H1 (cell line): Measurements from ENCODE around the gene CRB2. TPM values are rescaled to one million over a fixed set of nuclear protein-coding genes. Genes with fewer than 3 reads are reported as not detected.
A peak's percentile ranks its signal among the peaks of the same experiment; 100 is the strongest.
"Not testable (repeated sequence)": the region's sequence is repeated elsewhere in the genome, so short reads cannot be mapped to it uniquely, and the experiment has no call there.

Source experiments
- CTCF ChIA-PET: fragments of 300-600 bp; sonication (Branson Sonifier 250); formaldehyde crosslinking; loops from one replicate; lab custom pipeline; 2021; ENCODE audit not compliant: partially characterized antibody; lab: Charles Lee
- POLR2A ChIA-PET: fragments of 300-600 bp; sonication (Branson Sonifier 250); formaldehyde crosslinking; loops from one replicate; lab custom pipeline; 2021; ENCODE audit warnings: inconsistent platforms; ENCODE audit not compliant: partially characterized antibody; lab: Charles Lee
- DNase-seq, 2 experiments: peaks; one replicate each; pipeline versions ENCODE4 v3.0.0 to v3.0.0-alpha.2; 2010 to 2022; ENCODE audit warnings: low spot score in 2 of 2, low read depth in 1 of 2, mixed read lengths in 1 of 2
- FAIRE-seq: peaks from 2 replicates; lab custom pipeline; 2011; peaks lifted over from hg19 to GRCh38; lab: Jason Lieb, UNC
- H2AFZ ChIP-seq: 2 replicates; pipeline ENCODE4 v1.8.1; 2012; ENCODE audit warnings: low read length, inconsistent platforms
- H2AK5ac ChIP-seq: 2 replicates; pipeline ENCODE4 v1.6.1; 2013; ENCODE audit warnings: low read depth, low read length
- H2BK120ac ChIP-seq: replicated peaks from 2 replicates; pipeline ENCODE3; 2013; ENCODE audit warnings: low read depth, low read length, inconsistent platforms
- H2BK12ac ChIP-seq: 2 replicates; pipeline ENCODE4 v1.6.1; 2013; ENCODE audit warnings: low read depth, low read length
- H2BK15ac ChIP-seq: 2 replicates; pipeline ENCODE4 v1.6.1; 2013; ENCODE audit warnings: low read length
- H2BK20ac ChIP-seq: 2 replicates; pipeline ENCODE4 v1.6.1; 2013; ENCODE audit warnings: low read length
- H2BK5ac ChIP-seq: 2 replicates; pipeline ENCODE4 v1.6.1; 2013; ENCODE audit warnings: low read depth, low read length
- H3K14ac ChIP-seq: 2 replicates; pipeline ENCODE4 v1.6.1; 2013; ENCODE audit warnings: inconsistent platforms; ENCODE audit not compliant: insufficient read length
- H3K18ac ChIP-seq: 2 replicates; pipeline ENCODE4 v1.6.1; 2013; ENCODE audit warnings: low read length; ENCODE audit errors: extremely low read depth
- H3K23ac ChIP-seq: 2 replicates; pipeline ENCODE4 v1.6.1; 2013; ENCODE audit warnings: inconsistent platforms; ENCODE audit not compliant: insufficient read length
- H3K23me2 ChIP-seq: 2 replicates; pipeline ENCODE4 v1.6.1; 2013; ENCODE audit warnings: low read depth, low read length
- H3K27ac ChIP-seq: 2 replicates; pipeline ENCODE4 v1.6.1; 2011; ENCODE audit warnings: low read depth, low read length, inconsistent platforms
- H3K27me3 ChIP-seq, 4 experiments: replicated peaks in 1 of 4; 1 replicate in 1 of 4; 2 replicates in 3 of 4; pipeline versions ENCODE4 v1.6.1 to v1.8.1; 2011 to 2013; ENCODE audit warnings: low read length in 3 of 4, mild to moderate bottlenecking in 3 of 4, inconsistent platforms in 2 of 4, mixed read lengths in 2 of 4, moderate library complexity in 1 of 4; ENCODE audit not compliant: control insufficient read depth in 3 of 4, insufficient read depth in 3 of 4; ENCODE audit errors: extremely low read depth in 1 of 4
- H3K36me3 ChIP-seq, 4 experiments: 2 replicates each; pipeline versions ENCODE4 v1.6.1 to v1.8.1; 2011 to 2013; ENCODE audit warnings: mild to moderate bottlenecking in 4 of 4, low read length in 3 of 4, moderate library complexity in 2 of 4, control low read depth in 1 of 4, inconsistent platforms in 1 of 4; ENCODE audit not compliant: insufficient read depth in 4 of 4, control insufficient read depth in 2 of 4
- H3K4ac ChIP-seq: replicated peaks from 2 replicates; pipeline ENCODE3; 2013; ENCODE audit warnings: low read length, low read depth, mixed read lengths, inconsistent platforms; ENCODE audit not compliant: insufficient read length
- H3K4me1 ChIP-seq, 4 experiments: replicated peaks in 1 of 4; 1 replicate in 1 of 4; 2 replicates in 3 of 4; pipeline versions ENCODE4 v1.6.1 to v1.8.1; 2011 to 2013; ENCODE audit warnings: low read length in 3 of 4, inconsistent platforms in 2 of 4, mixed read lengths in 1 of 4; ENCODE audit not compliant: insufficient read depth in 4 of 4, control insufficient read depth in 3 of 4
- H3K4me2 ChIP-seq, 2 experiments: 2 replicates each; pipeline versions ENCODE4 v1.6.1 to v1.8.1; 2011 to 2013; ENCODE audit warnings: low read depth in 2 of 2, low read length in 2 of 2, control low read depth in 1 of 2, inconsistent platforms in 1 of 2, mild to moderate bottlenecking in 1 of 2; ENCODE audit not compliant: insufficient read depth in 1 of 2
- H3K4me3 ChIP-seq, 4 experiments: fragments of 200-600, 300-600 bp in 1 of 4; sonication (generic), shearing (Covaris generic), sonication (Bioruptor Twin) in 1 of 4; 2 replicates each; pipeline versions ENCODE4 v1.5.1 to v1.8.1; 2011 to 2016; ENCODE audit warnings: low read length in 4 of 4, low read depth in 3 of 4, control low read depth in 2 of 4, inconsistent platforms in 2 of 4, mild to moderate bottlenecking in 2 of 4, mixed read lengths in 1 of 4, moderate library complexity in 1 of 4; ENCODE audit not compliant: insufficient read depth in 2 of 4; ENCODE audit errors: extremely low read depth in 1 of 4
- H3K56ac ChIP-seq: replicated peaks from 2 replicates; pipeline ENCODE3; 2013; ENCODE audit warnings: low read depth, mild to moderate bottlenecking, mixed read lengths, low read length, inconsistent platforms; ENCODE audit not compliant: insufficient read length
- H3K79me1 ChIP-seq: 2 replicates; pipeline ENCODE4 v1.6.1; 2013; ENCODE audit warnings: low read depth, low read length, control low read depth
- H3K79me2 ChIP-seq, 2 experiments: 2 replicates each; pipeline versions ENCODE4 v1.6.1 to v1.8.1; 2012 to 2013; ENCODE audit warnings: low read length in 2 of 2, mild to moderate bottlenecking in 2 of 2, inconsistent platforms in 1 of 2; ENCODE audit not compliant: insufficient read depth in 2 of 2, control insufficient read depth in 1 of 2
- H3K9ac ChIP-seq, 4 experiments: replicated peaks in 1 of 4; 1 replicate in 1 of 4; 2 replicates in 3 of 4; pipeline versions ENCODE4 v1.6.1 to v1.8.1; 2011 to 2013; ENCODE audit warnings: low read depth in 3 of 4, low read length in 3 of 4, control low read depth in 2 of 4, mild to moderate bottlenecking in 2 of 4, moderate library complexity in 2 of 4, inconsistent platforms in 1 of 4; ENCODE audit errors: extremely low read depth in 1 of 4
- H3K9me3 ChIP-seq, 2 experiments: 2 replicates each; pipeline versions ENCODE4 v1.6.1 to v1.8.1; 2012 to 2013; ENCODE audit warnings: mild to moderate bottlenecking in 2 of 2, moderate library complexity in 2 of 2, control low read depth in 1 of 2, inconsistent platforms in 1 of 2, low read depth in 1 of 2, low read length in 1 of 2, mixed read lengths in 1 of 2; ENCODE audit not compliant: insufficient read depth in 2 of 2
- H4K20me1 ChIP-seq, 2 experiments: replicated peaks in 1 of 2; 2 replicates each; pipeline versions ENCODE3 to v1.8.1; 2011 to 2013; ENCODE audit warnings: inconsistent platforms in 2 of 2, low read length in 2 of 2, mild to moderate bottlenecking in 1 of 2; ENCODE audit not compliant: insufficient read depth in 2 of 2, control insufficient read depth in 1 of 2
- H4K5ac ChIP-seq: 2 replicates; pipeline ENCODE4 v1.6.1; 2013; ENCODE audit warnings: low read length, low read depth, mixed read lengths, inconsistent platforms; ENCODE audit not compliant: insufficient read length
- H4K8ac ChIP-seq: 2 replicates; pipeline ENCODE4 v1.8.0; 2013; ENCODE audit warnings: mild to moderate bottlenecking, moderate library complexity, low read length, inconsistent platforms; ENCODE audit not compliant: insufficient read depth; ENCODE audit errors: extremely low read depth
- H4K91ac ChIP-seq: replicated peaks from 2 replicates; pipeline ENCODE3; 2013; ENCODE audit warnings: low read length, mixed read lengths, inconsistent platforms; ENCODE audit not compliant: insufficient read length
- BCL11A ChIP-seq, 2 experiments: IDR thresholded peaks; one replicate each; pipeline ENCODE4 v1.6.1; 2011; ENCODE audit warnings: low read depth in 2 of 2, low read length in 2 of 2, mild to moderate bottlenecking in 2 of 2
- CBX8 ChIP-seq: fragments of 300-800, 300-1000 bp; sonication (generic); IDR thresholded peaks from 2 replicates; pipeline ENCODE4 v1.7.1; 2016; ENCODE audit warnings: low read depth, low read length, borderline replicate concordance
- E2F6 ChIP-seq: IDR thresholded peaks from 2 replicates; pipeline ENCODE4 v1.6.1; 2012; ENCODE audit warnings: inconsistent platforms
- EGR1 ChIP-seq: IDR thresholded peaks from 2 replicates; pipeline ENCODE4 v1.6.1; 2011; ENCODE audit warnings: low read depth, low read length, borderline replicate concordance
- MAX ChIP-seq: IDR thresholded peaks from 2 replicates; pipeline ENCODE4 v1.6.1; 2012; ENCODE audit warnings: inconsistent platforms
- SAP30 ChIP-seq: fragments of 300-600 bp; sonication (generic); IDR thresholded peaks from 2 replicates; pipeline ENCODE4 v1.7.1; 2012; ENCODE audit warnings: low read length, moderate library complexity, mild to moderate bottlenecking, inconsistent platforms; ENCODE audit not compliant: insufficient read depth, insufficient replicate concordance
- TBP ChIP-seq: IDR thresholded peaks from 2 replicates; pipeline ENCODE4 v1.6.1; 2011; ENCODE audit warnings: low read depth, low read length, improper control_type of control experiment
- WGBS, 2 experiments: shearing (Covaris generic) in 1 of 2; methylation state at CpG; one replicate each; pipeline versions ENCODE4 v1.1.6 to v1.1.7; 2013 to 2015; ENCODE audit warnings: low lambda C conversion rate in 2 of 2, mixed read lengths in 2 of 2, inconsistent platforms in 1 of 2, low coverage in 1 of 2, missing lambda C conversion rate in 1 of 2; ENCODE audit not compliant: insufficient replicate concordance in 2 of 2, insufficient coverage in 1 of 2, insufficient read length in 1 of 2; ENCODE audit errors: extremely low coverage in 1 of 2, missing lambda C conversion rate in 1 of 2; 5-methylcytosine and 5-hydroxymethylcytosine counted together
- polyA plus RNA-seq, 7 experiments: library from polyadenylated mRNA; depleted of rRNA in 3 of 7; stranded (reverse) in 5 of 7; unstranded in 2 of 7; fragments of >200 nt in 5 of 7; fragments of 200-250 nt in 2 of 7; gene quantifications; 1 replicate in 5 of 7; 2 replicates in 1 of 7; 4 replicates in 1 of 7; pipeline versions ENCODE4 v1.2.1 to v1.2.3, GENCODE V29; 2011 to 2013; ENCODE audit warnings: missing spikeins in 2 of 7, mixed read lengths in 2 of 7
- total RNA-seq: library from RNA; stranded (reverse); fragmentation: NEBNext Ultra II Directional; extraction: Animal tissue kit (Norgen Biotek cat#: 25700); gene quantifications from 2 replicates; pipeline ENCODE4 v1.2.1, GENCODE V29; 2021

CRB2 gene
- total and polyA plus RNA-seq, 2 of the 8 experiments (the other 6 are each of a cell fraction or from before 2014, with no cell fraction given), result 4.0 to 8.4 TPM

GRCh38 chr9:123331346-123332060 is 24.5 kb upstream of the CRB2 start (continued):
- TF ChIP-seq CBX8, result no peak
- no peak for TF ChIP-seq MAX
- TF ChIP-seq SAP30, result no peak
- no peak for TF ChIP-seq BCL11A (IDR thresholded peaks at IDR 0.05; ENCODE audit: low read depth in 2 of 2, low read length in 2 of 2)
- TF ChIP-seq E2F6, result no peak
- TF ChIP-seq TBP, result no peak
- TF ChIP-seq EGR1, result no peak
- TF ChIP-seq, all 59 proteins: peak for 0

GRCh38 chr9:123333058-123333669 is 22.8 kb upstream of the CRB2 start:
- H3K23me2 ChIP-seq, H3K23ac ChIP-seq, FAIRE-seq, POLR2A ChIA-PET, H3K4me3 ChIP-seq, H2BK5ac ChIP-seq, H3K27ac ChIP-seq, H3K18ac ChIP-seq, H3K36me3 ChIP-seq, H2BK12ac ChIP-seq, H3K79me2 ChIP-seq, H3K4me2 ChIP-seq, H2BK120ac ChIP-seq, H3K9me3 ChIP-seq, H3K79me1 ChIP-seq, H2AK5ac ChIP-seq, H4K5ac ChIP-seq, DNase-seq, H3K14ac ChIP-seq, H4K8ac ChIP-seq, H3K9ac ChIP-seq, H3K27me3 ChIP-seq, H2BK20ac ChIP-seq, H2BK15ac ChIP-seq, H3K56ac ChIP-seq, H3K4me1 ChIP-seq, H3K4ac ChIP-seq, H4K20me1 ChIP-seq, H4K91ac ChIP-seq: not testable (repeated sequence)
- CTCF ChIA-PET, result interaction anchor here (0.9 to 1.4 kb wide), 2 partner anchors 15 to 17 kb away, joined by 3 read pairs; no protein-coding TSS in a partner anchor
- peak overlapping the region; percentile 33; the same call in 1 of the 2 replicates for H2AFZ ChIP-seq
- 87% methylated on average over 7 of the region's 8 CpGs; no CpG with 5 or more reads in 1 of the 2 experiments for WGBS, 2 experiments
